ENCODE measurements around the gene RSRP1.

- TF ChIP-seq SIN3A (conservative IDR thresholded peaks at IDR 0.05 in 1 of 2, IDR thresholded peaks at IDR 0.05 in 1 of 2; ENCODE audit: low read depth in 1 of 2, low read length in 2 of 2): no peak
- TF ChIP-seq RXRA (IDR thresholded peaks at IDR 0.05; ENCODE audit: insufficient read depth, low read depth, low read length): no peak
- no peak for TF ChIP-seq YY1 (IDR thresholded peaks at IDR 0.05; ENCODE audit: low read depth, low read length)
- no peak for TF ChIP-seq CTCF (IDR thresholded peaks at IDR 0.05; ENCODE audit: control extremely low read depth in 1 of 3, insufficient read depth in 1 of 3, low read depth in 1 of 3, low read length in 3 of 3)
- TF ChIP-seq SUZ12 (IDR thresholded peaks at IDR 0.05; ENCODE audit: low read length): no peak
- no peak for TF ChIP-seq RFX5 (IDR thresholded peaks at IDR 0.05; ENCODE audit: borderline replicate concordance, low read depth, low read length)
- no peak for TF ChIP-seq ATF3 (IDR thresholded peaks at IDR 0.05; ENCODE audit: insufficient read depth, low read depth, low read length)
- TF ChIP-seq EP300 (IDR thresholded peaks at IDR 0.05; ENCODE audit: borderline replicate concordance in 1 of 2, low read depth in 2 of 2, low read length in 2 of 2): no peak
- no peak for TF ChIP-seq POLR2A (IDR thresholded peaks at IDR 0.05; ENCODE audit: control extremely low read depth in 1 of 2, low read depth in 2 of 2, low read length in 2 of 2)
- TF ChIP-seq EGR1 (IDR thresholded peaks at IDR 0.05; ENCODE audit: borderline replicate concordance, low read depth, low read length): no peak
Observed at GRCh38 chr1:25253911-25254310, 6.7 kb upstream of the RSRP1 start.
